Lower leg skin (tissue), 4 donors: ENCODE measurements around the gene KRT7. TPM values are rescaled to one million over a fixed set of nuclear protein-coding genes. Genes with fewer than 3 reads are reported as not detected.

Source experiments
- DNase-seq, 2 donors: peaks; one replicate each; pipeline ENCODE4 v3.0.0-alpha.2; 2019; ENCODE audit warnings: low spot score in 2 of 2
- H3K4me3 ChIP-seq: fragments of 200-600 bp; sonication (generic); 2 replicates; pipeline ENCODE4 v1.5.1; 2017; ENCODE audit warnings: mild to moderate bottlenecking, low read depth; ENCODE audit not compliant: poor library complexity, severe bottlenecking
- CTCF ChIP-seq, 3 donors: fragments of 450-650 bp; IDR thresholded peaks; one replicate each; pipeline ENCODE4 v1.5.1; 2016; ENCODE audit warnings: antibody characterized with exemption in 3 of 3, mild to moderate bottlenecking in 3 of 3, moderate library complexity in 2 of 3
- POLR2A ChIP-seq, 2 donors: fragments of 450-650 bp; IDR thresholded peaks; one replicate each; pipeline ENCODE4 v1.6.1; 2016 to 2017; ENCODE audit warnings: antibody characterized with exemption in 2 of 2, mild to moderate bottlenecking in 1 of 2, moderate library complexity in 1 of 2
- WGBS, 2 donors: methylation state at CpG; one replicate each; pipeline ENCODE4 v1.1.5; 2018; 5-methylcytosine and 5-hydroxymethylcytosine counted together
- intact Hi-C: fragments of 100-400 bp; cut with DNase I; formaldehyde crosslinking; loops from one replicate; pipeline ENCODE4 v1.15.0; 2023; ENCODE audit warnings: low total_unique reads
- total RNA-seq, 4 donors: library from RNA; depleted of rRNA; stranded (reverse); fragments of >200 nt; gene quantifications; one replicate each; pipeline ENCODE4 v1.1.0, GENCODE V29; 2016

Gene KRT7
- total RNA-seq, 4 donors from 2014 or later, result 28.2 to 206 (median 125) TPM

- peak in 1 of 2 donors; percentile 67 for DNase-seq
- WGBS, 2 donors, result 46 to 49% methylated on average over 11 of the region's 11 CpGs
- intact Hi-C loops, result no loop called here
- no peak overlapping the region for H3K4me3 ChIP-seq
- no peak for TF ChIP-seq POLR2A (IDR thresholded peaks at IDR 0.05)
- no peak for TF ChIP-seq CTCF (IDR thresholded peaks at IDR 0.05)
These were observed 35.4 kb upstream of the KRT7 start for GRCh38 chr12:52197371-52198231.

GRCh38 chr12:52198454-52199215 lies 34.4 kb upstream of the KRT7 start:
- DNase-seq, result no peak
- 51 to 57% methylated on average over 5 of the region's 5 CpGs for WGBS, 2 donors
- no peak overlapping the region for H3K4me3 ChIP-seq
- TF ChIP-seq CTCF (IDR thresholded peaks at IDR 0.05) (no peak), POLR2A (IDR thresholded peaks at IDR 0.05) (no peak)
- intact Hi-C loops, result no loop called here

- TF ChIP-seq CTCF (IDR thresholded peaks at IDR 0.05) (no peak), POLR2A (IDR thresholded peaks at IDR 0.05) (no peak)
- 43 to 54% methylated on average over 6 to 8 of the region's 8 CpGs for WGBS, 2 donors
- intact Hi-C loops, result no loop called here
- no peak overlapping the region for H3K4me3 ChIP-seq
- no peak for DNase-seq
These were observed 33.6 kb upstream of the KRT7 start for GRCh38 chr12:52199294-52199919.

GRCh38 chr12:52200086-52200780 lies 32.8 kb upstream of the KRT7 start:
- DNase-seq, result no peak
- no peak overlapping the region for H3K4me3 ChIP-seq
- 94 to 95% methylated on average over 12 to 13 of the region's 13 CpGs for whole genome bisulfite sequencing, 2 donors
- intact Hi-C loops, result no loop called here
- no peak for TF ChIP-seq CTCF (IDR thresholded peaks at IDR 0.05)

GRCh38 chr12:52200781-52201450 lies 32.1 kb upstream of the KRT7 start:
- TF ChIP-seq CTCF (IDR thresholded peaks at IDR 0.05) (no peak), POLR2A (IDR thresholded peaks at IDR 0.05) (no peak)
- H3K4me3 ChIP-seq, result no peak overlapping the region
- DNase-seq, result no peak
- intact Hi-C loops, result no loop called here
- WGBS, 2 donors, result 85 to 96% methylated on average over 15 of the region's 15 CpGs
